ELF-1 (cell line): Measurements from ENCODE around the gene ZNF526.

Source experiments
- DNase-seq: peaks from one replicate; pipeline ENCODE4 v3.0.0-alpha.2; 2016; ENCODE audit warnings: low read depth, low spot score

The ZNF526 gene

GRCh38 chr19:42246143-42246921 lies 26.2 kb downstream of the ZNF526 start:
- DNase-seq: peak; percentile 76

- DNase-seq: no peak
Observed at GRCh38 chr19:42246922-42247639, 27.0 kb downstream of the ZNF526 start.

GRCh38 chr19:42247640-42248199 lies 27.6 kb downstream of the ZNF526 start:
- no peak for DNase-seq

- no peak for DNase-seq
Observed at GRCh38 chr19:42248270-42249148, 28.4 kb downstream of the ZNF526 start.

- DNase-seq: no peak
Observed at GRCh38 chr19:42249149-42249750, 29.1 kb downstream of the ZNF526 start.

GRCh38 chr19:42249769-42250168 lies 29.7 kb downstream of the ZNF526 start:
- DNase-seq: no peak

- DNase-seq: no peak
Observed at GRCh38 chr19:42250183-42250665, 30.1 kb downstream of the ZNF526 start.

- DNase-seq: no peak
Observed at GRCh38 chr19:42250666-42251531, 30.8 kb downstream of the ZNF526 start.

GRCh38 chr19:42251572-42252358 lies 31.7 kb downstream of the ZNF526 start:
- DNase-seq: no peak

- DNase-seq: no peak
Observed at GRCh38 chr19:42252365-42253244, 32.5 kb downstream of the ZNF526 start.

GRCh38 chr19:42253245-42254088 lies 33.4 kb downstream of the ZNF526 start:
- DNase-seq: peak; percentile 68

GRCh38 chr19:42254089-42254849 lies 34.2 kb downstream of the ZNF526 start:
- DNase-seq: peak; percentile 80

GRCh38 chr19:42254850-42255765 lies 35.0 kb downstream of the ZNF526 start, which contains the start of gene ERF:
ERF (minus strand) TSS chr19:42255128; CDS start chr19:42254999, 129 bp downstream.
- peak; percentile 90 for DNase-seq

- DNase-seq: peak; percentile 70
Observed at GRCh38 chr19:42255766-42256745, 35.9 kb downstream of the ZNF526 start.
